Mammary epithelial cell (primary cell): ENCODE results near the gene RPS28.

ENCODE experiments used
- CTCF ChIP-seq, 2 donors: IDR thresholded peaks in 1 of 2; conservative IDR thresholded peaks in 1 of 2; 2 replicates each; pipeline ENCODE4 v1.5.1; 2011 to 2012; ENCODE audit warnings: inconsistent platforms in 2 of 2, low read length in 2 of 2, mild to moderate bottlenecking in 2 of 2, control low read depth in 1 of 2, low read depth in 1 of 2; ENCODE audit not compliant: insufficient read depth in 1 of 2; ENCODE audit errors: extremely low read depth in 1 of 2
- EZH2 ChIP-seq: IDR thresholded peaks from 2 replicates; pipeline ENCODE4 v1.6.1; 2012; ENCODE audit warnings: low read length, inconsistent platforms, borderline replicate concordance

DNA sequence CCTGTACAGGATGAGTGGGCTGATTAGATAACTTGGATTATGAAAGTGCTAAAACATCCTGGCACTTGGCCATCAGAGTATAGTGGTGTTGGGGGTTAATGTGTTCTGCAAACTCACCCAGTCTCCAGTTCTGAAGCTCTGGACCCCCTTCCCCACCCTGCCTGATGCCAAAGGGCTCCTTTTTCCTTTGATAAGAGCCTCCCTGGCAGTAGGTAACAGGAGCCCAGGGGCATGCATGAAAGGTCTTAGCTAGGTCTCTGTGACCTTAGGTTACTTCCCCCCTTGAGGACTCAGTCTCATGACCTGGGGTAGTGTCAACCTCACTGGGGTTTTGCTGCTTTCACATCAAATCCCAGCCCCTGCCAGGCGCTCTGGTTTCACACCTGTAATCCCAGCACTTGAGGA, 2.5 kb downstream of the RPS28 start:
- no peak for TF ChIP-seq CTCF (conservative IDR thresholded peaks at IDR 0.05 in 1 of 2, IDR thresholded peaks at IDR 0.05 in 1 of 2; ENCODE audit: extremely low read depth in 1 of 2, insufficient read depth in 1 of 2, low read depth in 1 of 2, low read length in 2 of 2)
- TF ChIP-seq EZH2: no peak
